Cardiac fibroblast (primary cell): ENCODE measurements around the gene GYG1.

ENCODE experiments used
- DNase-seq, 2 donors: peaks; one replicate each; pipeline versions ENCODE4 v3.0.0 to v3.0.0-alpha.2; 2010; ENCODE audit warnings: low read depth in 2 of 2
- H3K4me3 ChIP-seq, 2 donors: replicated peaks in 1 of 2; 1 replicate in 1 of 2; 2 replicates in 1 of 2; pipeline ENCODE4 v1.5.1; 2011; ENCODE audit warnings: low read depth in 2 of 2, low read length in 2 of 2, mild to moderate bottlenecking in 2 of 2, moderate library complexity in 1 of 2
- TF ChIP-seq, protein P1 (sequence below): IDR thresholded peaks from one replicate; pipeline ENCODE4 v1.5.1; 2011; ENCODE audit warnings: low read depth, mild to moderate bottlenecking, low read length, inconsistent platforms

GYG1 gene

DNA sequence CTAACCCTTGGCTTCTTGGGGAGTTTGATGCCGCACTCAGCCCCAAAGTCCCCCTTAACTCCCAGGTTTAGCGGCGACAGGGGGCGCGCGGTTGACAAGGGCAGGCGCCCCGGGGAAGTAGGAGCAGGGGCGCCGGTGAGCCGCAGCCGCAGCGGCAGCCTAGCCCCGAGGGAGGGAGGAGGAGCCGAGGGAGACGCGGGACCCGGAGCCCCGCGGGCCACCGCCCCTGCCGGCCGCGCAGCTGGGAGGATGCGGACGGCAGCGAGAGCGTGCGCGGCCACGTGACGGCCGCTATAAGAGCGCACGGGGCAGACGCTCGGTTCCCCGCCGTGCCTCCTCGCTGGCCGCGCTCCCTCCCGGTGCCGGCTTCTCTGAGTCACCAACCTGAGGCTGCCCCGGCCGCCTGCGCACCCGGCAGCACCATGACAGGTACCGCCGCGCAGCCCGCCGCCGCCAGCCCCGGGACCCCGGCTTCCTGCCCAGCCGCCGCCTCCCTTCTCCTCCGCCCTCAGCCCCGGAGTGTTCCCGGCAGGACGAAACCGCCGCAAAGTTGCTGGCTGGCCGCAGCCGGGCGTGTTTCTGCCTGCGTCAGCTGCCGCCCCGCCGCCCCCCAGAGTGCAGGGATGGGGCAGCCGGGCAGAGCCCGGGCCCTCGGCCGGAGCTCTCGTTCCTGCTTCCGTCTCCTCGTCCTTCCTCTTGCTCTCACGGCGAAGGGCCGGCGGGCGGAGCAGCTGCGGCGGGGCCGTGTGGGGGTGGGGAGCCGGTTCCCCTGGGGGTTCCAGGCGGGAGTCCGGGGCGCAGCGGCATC lies at the start of gene GYG1:
Gene GYG1 (plus strand): TSS at position 322 of the 808 bp plus-strand sequence. CDS start 101 bp downstream, at position 423.
- TF ChIP-seq, protein P1, sequence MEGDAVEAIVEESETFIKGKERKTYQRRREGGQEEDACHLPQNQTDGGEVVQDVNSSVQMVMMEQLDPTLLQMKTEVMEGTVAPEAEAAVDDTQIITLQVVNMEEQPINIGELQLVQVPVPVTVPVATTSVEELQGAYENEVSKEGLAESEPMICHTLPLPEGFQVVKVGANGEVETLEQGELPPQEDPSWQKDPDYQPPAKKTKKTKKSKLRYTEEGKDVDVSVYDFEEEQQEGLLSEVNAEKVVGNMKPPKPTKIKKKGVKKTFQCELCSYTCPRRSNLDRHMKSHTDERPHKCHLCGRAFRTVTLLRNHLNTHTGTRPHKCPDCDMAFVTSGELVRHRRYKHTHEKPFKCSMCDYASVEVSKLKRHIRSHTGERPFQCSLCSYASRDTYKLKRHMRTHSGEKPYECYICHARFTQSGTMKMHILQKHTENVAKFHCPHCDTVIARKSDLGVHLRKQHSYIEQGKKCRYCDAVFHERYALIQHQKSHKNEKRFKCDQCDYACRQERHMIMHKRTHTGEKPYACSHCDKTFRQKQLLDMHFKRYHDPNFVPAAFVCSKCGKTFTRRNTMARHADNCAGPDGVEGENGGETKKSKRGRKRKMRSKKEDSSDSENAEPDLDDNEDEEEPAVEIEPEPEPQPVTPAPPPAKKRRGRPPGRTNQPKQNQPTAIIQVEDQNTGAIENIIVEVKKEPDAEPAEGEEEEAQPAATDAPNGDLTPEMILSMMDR, result peak; percentile 18
- peak; percentile 79 to 88 for DNase-seq
- peak within 1 kb of the TSS; percentile 68 to 79 for H3K4me3 ChIP-seq

DNA sequence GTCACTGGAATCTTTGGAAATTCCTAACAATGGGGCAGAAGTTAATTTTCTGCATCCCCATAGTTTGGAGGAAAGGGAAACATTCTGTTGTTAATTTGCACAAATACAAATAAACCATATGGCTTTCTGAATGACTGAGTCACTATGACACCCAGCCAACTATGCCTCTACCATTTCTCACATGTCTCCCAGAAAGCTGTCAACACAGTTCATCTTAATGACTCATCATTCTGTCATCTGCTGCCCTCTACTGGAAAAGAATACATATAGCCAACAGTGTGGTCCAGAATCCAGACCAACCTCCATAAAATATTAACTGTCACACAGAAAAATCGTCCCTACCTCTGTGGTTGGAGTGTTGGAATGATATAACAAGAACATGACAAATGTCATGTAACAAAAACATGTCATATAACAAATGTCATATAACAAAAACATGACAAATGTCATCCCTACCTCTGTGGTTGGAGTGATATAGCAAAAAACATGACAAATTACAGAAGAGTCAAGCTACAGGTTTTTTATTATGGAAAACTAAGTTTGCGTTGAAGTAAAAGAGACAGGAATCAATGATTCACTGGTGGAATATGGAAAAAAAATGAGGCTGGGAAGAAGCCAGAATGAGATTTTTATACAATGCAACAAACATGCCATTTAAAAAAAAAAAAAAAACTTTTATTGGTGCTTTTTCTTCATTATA lies 47.7 kb upstream of the GYG1 start:
- no peak overlapping the region for H3K4me3 ChIP-seq
- TF ChIP-seq, protein P1, result peak; percentile 65
- DNase-seq, result peak; percentile 90 to 94

DNA sequence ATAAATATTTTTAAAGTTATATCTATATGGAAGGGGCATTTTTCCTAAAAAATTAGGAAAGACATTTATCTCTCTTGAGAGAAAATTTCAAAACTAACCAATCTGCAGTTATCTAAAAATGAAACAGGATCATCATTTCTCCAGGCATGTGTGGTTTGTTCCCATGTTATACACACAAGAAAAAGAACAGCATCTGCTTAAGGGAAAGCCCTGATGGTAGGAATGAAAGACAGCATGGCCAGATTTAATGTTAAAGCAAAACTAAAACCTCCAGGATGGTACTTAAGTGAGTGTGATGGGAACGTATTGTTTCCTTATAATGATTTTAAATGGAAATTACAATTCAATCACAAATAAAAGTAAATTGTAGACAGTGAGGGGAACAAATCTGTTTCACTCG lies 46.2 kb upstream of the GYG1 start:
- H3K4me3 ChIP-seq, result no peak overlapping the region
- TF ChIP-seq, protein P1, result no peak
- DNase-seq, result no peak

DNA sequence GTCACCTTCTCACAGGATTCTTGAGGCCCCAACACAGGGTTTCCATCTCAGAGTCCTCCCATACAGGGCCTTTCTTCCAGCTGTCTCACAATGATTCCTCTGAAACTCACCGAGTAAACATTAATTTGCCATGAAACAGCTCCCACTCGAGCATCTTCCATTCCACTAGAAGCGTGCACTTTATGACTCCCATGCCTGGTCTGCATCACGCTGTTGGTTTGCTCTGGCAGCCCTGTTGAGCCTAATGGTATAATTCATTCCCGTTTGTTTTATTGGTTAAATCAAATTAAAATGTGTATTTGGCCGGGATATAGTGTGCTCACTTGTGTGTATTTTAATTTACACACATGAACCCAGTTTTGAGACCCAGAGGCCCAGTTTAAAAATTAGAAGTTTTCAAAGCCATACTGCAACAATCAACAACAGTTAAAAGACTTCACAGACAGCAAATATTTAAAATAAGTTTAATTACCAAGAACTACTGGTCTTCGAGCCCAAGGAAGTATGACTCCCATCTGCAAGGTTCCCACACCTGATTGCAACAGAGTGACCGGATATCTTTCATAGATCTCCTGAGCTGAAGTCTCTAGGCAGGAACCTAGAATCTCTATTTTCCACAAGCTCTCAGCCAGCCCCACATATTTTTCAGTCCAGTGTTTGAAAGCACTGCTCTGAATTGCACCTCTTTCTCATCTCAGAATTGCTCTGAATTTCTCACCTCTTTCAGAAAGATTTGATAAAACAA lies 42.3 kb upstream of the GYG1 start:
- H3K4me3 ChIP-seq, result no peak overlapping the region
- no peak for DNase-seq
- TF ChIP-seq, protein P1, result no peak

- DNase-seq, result peak in 1 of 2 donors; percentile 31
- no peak overlapping the region for H3K4me3 ChIP-seq
- TF ChIP-seq, protein P1, result peak; percentile 44
These were observed 40.5 kb upstream of the GYG1 start for GRCh38 chr3:148950806-148951205.

GRCh38 chr3:148951599-148952361 lies 39.6 kb upstream of the GYG1 start:
- TF ChIP-seq, protein P1, result no peak
- no peak overlapping the region for H3K4me3 ChIP-seq
- peak in 1 of 2 donors; percentile 29 for DNase-seq
